IMR-90 (cell line): ENCODE results near the gene SERPINE2. TPM values are rescaled to one million over a fixed set of nuclear protein-coding genes. Genes with fewer than 3 reads are reported as not detected.

Experiments used
- ATAC-seq: fragments of 200-7000 bp; cut with Tn5 transposase; 2 replicates; pipeline ENCODE4 v1.9.1; 2020; ENCODE audit warnings: low read depth, mild to moderate bottlenecking, moderate library complexity
- BruUV-seq: library from RNA; stranded (reverse); fragments of 400-500 nt; replicated peaks from 2 replicates; lab custom pipeline; 2021; lab: Mats Ljungman, UMichigan
- CTCF ChIA-PET: fragments of 300-600 bp; formaldehyde crosslinking; extraction: SDS; loops from one replicate; lab custom pipeline; 2021; ENCODE audit warnings: antibody characterized with exemption; lab: Yijun Ruan, JAX
- POLR2A ChIA-PET: fragments of 300-600 bp; sonication (Branson Sonifier 250); formaldehyde crosslinking; loops from one replicate; lab custom pipeline; 2022; ENCODE audit warnings: antibody characterized with exemption; ENCODE audit not compliant: unreplicated experiment; lab: Charles Lee
- DNase-seq: peaks from one replicate; pipeline ENCODE4 v3.0.0; 2013
- H2AFZ ChIP-seq: replicated peaks from 2 replicates; pipeline ENCODE3; 2013; ENCODE audit warnings: low read length, mild to moderate bottlenecking; ENCODE audit not compliant: poor library complexity
- H2AK5ac ChIP-seq: 2 replicates; pipeline ENCODE4 v1.6.1; 2013; ENCODE audit warnings: low read depth, low read length, inconsistent platforms
- H2AK9ac ChIP-seq: replicated peaks from 2 replicates; pipeline ENCODE3; 2013; ENCODE audit warnings: mild to moderate bottlenecking, low read depth, low read length, moderate library complexity; ENCODE audit not compliant: poor library complexity
- H2BK120ac ChIP-seq: 2 replicates; pipeline ENCODE4 v1.6.1; 2013; ENCODE audit warnings: low read depth, low read length, inconsistent platforms
- H2BK15ac ChIP-seq: 3 replicates; pipeline ENCODE4 v1.6.1; 2013; ENCODE audit warnings: low read depth, low read length, inconsistent platforms
- H2BK20ac ChIP-seq: 2 replicates; pipeline ENCODE4 v1.6.1; 2013; ENCODE audit warnings: low read depth, mild to moderate bottlenecking, inconsistent platforms, low read length, moderate library complexity
- H2BK5ac ChIP-seq: 2 replicates; pipeline ENCODE4 v1.6.1; 2013; ENCODE audit warnings: mild to moderate bottlenecking, low read depth, low read length, inconsistent platforms; ENCODE audit not compliant: poor library complexity, severe bottlenecking
- H3K14ac ChIP-seq: replicated peaks from 2 replicates; pipeline ENCODE4 v1.6.1; 2013; ENCODE audit warnings: low read depth, low read length, inconsistent platforms
- H3K18ac ChIP-seq: 2 replicates; pipeline ENCODE4 v1.6.1; 2013; ENCODE audit warnings: low read depth, low read length, control low read depth
- H3K23ac ChIP-seq: 2 replicates; pipeline ENCODE4 v1.6.1; 2013; ENCODE audit warnings: low read depth, low read length, inconsistent platforms
- H3K27ac ChIP-seq: 2 replicates; pipeline ENCODE4 v1.5.1; 2013; ENCODE audit warnings: mild to moderate bottlenecking, control low read depth, low read length; ENCODE audit not compliant: insufficient read depth
- H3K27me3 ChIP-seq: 2 replicates; pipeline ENCODE4 v1.6.1; 2013; ENCODE audit warnings: low read length; ENCODE audit not compliant: control insufficient read depth, insufficient read depth
- H3K36me3 ChIP-seq: 2 replicates; pipeline ENCODE4 v1.6.1; 2013; ENCODE audit warnings: low read length, mixed read lengths; ENCODE audit not compliant: control insufficient read depth, insufficient read depth
- H3K4ac ChIP-seq: 2 replicates; pipeline ENCODE4 v1.6.1; 2013; ENCODE audit warnings: low read depth, low read length, inconsistent platforms
- H3K4me1 ChIP-seq: 2 replicates; pipeline ENCODE4 v1.6.1; 2013; ENCODE audit warnings: low read length, mixed read lengths; ENCODE audit not compliant: control insufficient read depth, insufficient read depth
- H3K4me2 ChIP-seq: 2 replicates; pipeline ENCODE4 v1.6.1; 2013; ENCODE audit warnings: low read depth, mild to moderate bottlenecking, control low read depth, low read length, moderate library complexity
- H3K4me3 ChIP-seq: 2 replicates; pipeline ENCODE4 v1.5.1; 2013; ENCODE audit warnings: low read depth, mild to moderate bottlenecking, control low read depth, low read length, moderate library complexity; ENCODE audit not compliant: insufficient read depth
- H3K56ac ChIP-seq: 2 replicates; pipeline ENCODE4 v1.6.1; 2013; ENCODE audit warnings: low read length, inconsistent platforms; ENCODE audit not compliant: insufficient read depth; ENCODE audit errors: extremely low read depth
- H3K79me1 ChIP-seq, 2 experiments: 2 replicates each; pipeline ENCODE4 v1.6.1; 2013; ENCODE audit warnings: low read length in 2 of 2, inconsistent platforms in 1 of 2, low read depth in 1 of 2
- H3K9ac ChIP-seq: 2 replicates; pipeline ENCODE4 v1.6.1; 2013; ENCODE audit warnings: low read depth, low read length, control low read depth
- H3K9me1 ChIP-seq: 2 replicates; pipeline ENCODE4 v1.6.1; 2013; ENCODE audit warnings: low read length, inconsistent platforms; ENCODE audit not compliant: insufficient read depth
- H3K9me3 ChIP-seq: 2 replicates; pipeline ENCODE4 v1.6.1; 2013; ENCODE audit warnings: low read length; ENCODE audit not compliant: control insufficient read depth, insufficient read depth
- H4K20me1 ChIP-seq: 2 replicates; pipeline ENCODE4 v1.6.1; 2013; ENCODE audit warnings: low read length, inconsistent platforms; ENCODE audit not compliant: insufficient read depth
- H4K5ac ChIP-seq: 2 replicates; pipeline ENCODE4 v1.6.1; 2013; ENCODE audit warnings: mild to moderate bottlenecking, low read depth, low read length, control low read depth
- H4K8ac ChIP-seq, 2 experiments: 2 replicates each; pipeline ENCODE4 v1.6.1; 2013; ENCODE audit warnings: low read depth in 2 of 2, low read length in 2 of 2, control low read depth in 1 of 2, inconsistent platforms in 1 of 2
- H4K91ac ChIP-seq: 2 replicates; pipeline ENCODE4 v1.6.1; 2013; ENCODE audit warnings: low read depth, low read length, inconsistent platforms; ENCODE audit not compliant: insufficient read depth
- BHLHE40 ChIP-seq: fragments of 150-350 bp; IDR thresholded peaks from 2 replicates; pipeline ENCODE4 v1.6.1; 2016; ENCODE audit warnings: mild to moderate bottlenecking, low read depth, low read length
- CEBPB ChIP-seq: IDR thresholded peaks from 2 replicates; pipeline ENCODE4 v1.6.1; 2012; ENCODE audit warnings: low read depth, low read length, improper control_type of control experiment
- MAFK ChIP-seq: IDR thresholded peaks from 2 replicates; pipeline ENCODE4 v1.6.1; 2012; ENCODE audit warnings: low read depth, low read length, improper control_type of control experiment
- MAZ ChIP-seq: IDR thresholded peaks from 2 replicates; pipeline ENCODE4 v1.6.1; 2012; ENCODE audit warnings: low read depth, mild to moderate bottlenecking, low read length, improper control_type of control experiment, moderate library complexity, borderline replicate concordance
- MXI1 ChIP-seq: IDR thresholded peaks from 2 replicates; pipeline ENCODE4 v1.6.1; 2012; ENCODE audit warnings: low read depth, mild to moderate bottlenecking, low read length, moderate library complexity, borderline replicate concordance
- NFE2L2 ChIP-seq: fragments of 150-350 bp; IDR thresholded peaks from 2 replicates; pipeline ENCODE4 v1.6.1; 2016; ENCODE audit warnings: low read depth, mild to moderate bottlenecking, low read length
- POLR2A ChIP-seq: IDR thresholded peaks from 2 replicates; pipeline ENCODE4 v1.6.1; 2012; ENCODE audit warnings: mild to moderate bottlenecking, low read depth, low read length
- RCOR1 ChIP-seq: IDR thresholded peaks from 2 replicates; pipeline ENCODE4 v1.6.1; 2012; ENCODE audit warnings: mild to moderate bottlenecking, low read length, improper control_type of control experiment; ENCODE audit not compliant: insufficient replicate concordance
- RFX5 ChIP-seq: IDR thresholded peaks from 2 replicates; pipeline ENCODE4 v1.8.0; 2012; ENCODE audit warnings: low read depth, mild to moderate bottlenecking, low read length, moderate library complexity
- SMC3 ChIP-seq: fragments of 150-350 bp; IDR thresholded peaks from 2 replicates; pipeline ENCODE4 v1.6.1; 2016; ENCODE audit warnings: low read depth, mild to moderate bottlenecking, antibody characterized with exemption, low read length, moderate library complexity
- WGBS, 2 experiments: methylation state at CpG; one replicate each; pipeline versions ENCODE4 v1.1.5 to v1.1.7; 2013; ENCODE audit warnings: missing lambda C conversion rate in 2 of 2; ENCODE audit not compliant: insufficient read length in 1 of 2; ENCODE audit errors: extremely low coverage in 2 of 2; 5-methylcytosine and 5-hydroxymethylcytosine counted together
- dilution Hi-C: fragments of 300-500 bp; cut with HindIII; formaldehyde crosslinking; loops from one replicate; pipeline ENCODE4 v1.14.3; 2018; ENCODE audit warnings: low sequenced_read_pairs; ENCODE audit not compliant: unreplicated experiment
- in situ Hi-C: fragments of 300-500 bp; cut with MboI; formaldehyde crosslinking; loops from 3 replicates; pipeline ENCODE4 v1.14.3; 2019; ENCODE audit warnings: low sequenced_read_pairs, inconsistent platforms, mixed read lengths
- intact Hi-C: fragments of 100-400 bp; cut with micrococcal nuclease; formaldehyde crosslinking; loops from 2 replicates; pipeline ENCODE4 v1.10.0; 2022
- polyA plus RNA-seq, 3 experiments: library from polyadenylated mRNA; depleted of rRNA; stranded (reverse); fragments of >200 nt; gene quantifications; 2 replicates each; pipeline ENCODE4 v1.2.3, GENCODE V29; 2012; ENCODE audit warnings: low replicate concordance in 1 of 3
- total RNA-seq: library from RNA; depleted of rRNA; stranded (reverse); fragments of >200 nt; gene quantifications from 2 replicates; pipeline ENCODE4 v1.2.3, GENCODE V29; 2012
- TF ChIP-seq, protein P1 (sequence below): fragments of 150-350 bp; IDR thresholded peaks from 2 replicates; pipeline ENCODE4 v1.6.1; 2017; ENCODE audit warnings: mild to moderate bottlenecking, antibody characterized with exemption, low read length, low read depth
- TF ChIP-seq, protein P2 (sequence below): conservative IDR thresholded peaks from 2 replicates; pipeline ENCODE4 v1.5.1; 2012; ENCODE audit warnings: mild to moderate bottlenecking, low read depth, low read length, improper control_type of control experiment
- TF ChIP-seq, protein P3 (sequence below): fragments of 150-350 bp; IDR thresholded peaks from 2 replicates; pipeline ENCODE4 v1.6.1; 2016; ENCODE audit warnings: low read depth, mild to moderate bottlenecking, low read length, moderate library complexity, borderline replicate concordance

The SERPINE2 gene
- total and polyA plus RNA-seq, 2 of the 4 experiments (the other 2 are of a cell fraction) = 24.0 to 62.7 TPM

DNA sequence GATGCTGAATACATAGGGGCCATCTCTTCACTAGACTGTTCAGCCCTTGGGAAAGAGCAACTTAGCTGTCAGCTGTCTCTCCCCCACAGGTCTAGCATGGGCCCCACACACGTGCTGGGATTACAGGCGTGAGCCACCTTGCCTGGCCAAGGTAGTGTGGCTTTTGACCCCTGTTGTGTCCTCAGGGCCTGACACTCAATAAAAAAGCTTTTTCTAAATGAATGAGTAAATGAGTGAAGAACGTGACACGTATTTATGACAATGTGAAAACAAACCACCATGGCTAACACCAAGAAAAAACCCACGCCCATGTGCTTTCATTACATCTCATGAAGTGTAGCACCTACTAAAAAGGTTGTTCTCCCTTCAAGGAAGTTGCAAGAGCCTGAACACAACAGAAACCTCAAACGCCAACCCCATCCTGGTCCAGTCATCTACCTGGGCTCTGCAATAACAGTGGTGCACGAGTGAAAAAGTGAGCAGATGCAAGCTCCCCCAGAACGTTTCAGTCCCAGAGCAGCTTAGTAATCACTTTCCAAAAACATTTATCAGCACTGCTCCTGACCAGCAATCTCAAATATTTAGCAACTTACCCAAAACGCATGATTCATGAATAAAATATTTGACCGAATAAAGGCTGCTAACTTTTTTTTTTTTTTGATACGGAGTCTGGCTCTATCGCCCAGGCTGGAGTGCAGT is 97.4 kb downstream of the SERPINE2 start:
- H2BK120ac ChIP-seq = peak overlapping the region; percentile 87
- peak overlapping the region; percentile 92 for H2AK5ac ChIP-seq
- H3K9ac ChIP-seq = peak overlapping the region; percentile 42; the same call in 1 of the 2 replicates
- peak overlapping the region; percentile 79 for H4K91ac ChIP-seq
- H3K4me2 ChIP-seq = peak overlapping the region; percentile 72
- H4K20me1 ChIP-seq = peaks cover 26% of the 10 kb centered on the region
- peak overlapping the region; percentile 76 for H2BK5ac ChIP-seq
- H3K4me3 ChIP-seq = no peak overlapping the region; the same call in 1 of the 2 replicates
- peak overlapping the region; percentile 89 for H3K4ac ChIP-seq
- no peaks in the 10 kb centered on the region for H3K36me3 ChIP-seq
- H3K27ac ChIP-seq = peak overlapping the region; percentile 93
- H2BK15ac ChIP-seq = peak overlapping the region; percentile 84; the same call in 2 of the 3 replicates
- peaks cover 17% of the 10 kb centered on the region for H3K9me1 ChIP-seq
- H2AFZ ChIP-seq = no peak overlapping the region
- in situ Hi-C loops = no loop called here
- dilution Hi-C loops = no loop called here
- peak overlapping the region; percentile 39 to 64; a peak in 3 of 4 replicates for H4K8ac ChIP-seq
- H4K5ac ChIP-seq = peak overlapping the region; percentile 91
- intact Hi-C loops = loop anchor here (10.0 kb wide), 1 partner anchor 247 kb away; no protein-coding TSS in a partner anchor
- peaks cover 14% of the 10 kb centered on the region for H3K4me1 ChIP-seq
- no peaks in the 10 kb centered on the region for H3K9me3 ChIP-seq
- H2AK9ac ChIP-seq = peak overlapping the region; percentile 78
- WGBS, 2 experiments = 80% methylated on average over 1 of the region's 12 CpGs; no CpG with 5 or more reads in 1 of the 2 experiments
- H3K79me1 ChIP-seq = peaks cover 25 to 57% of the 10 kb centered on the region in 2 experiments
- CTCF ChIA-PET = interaction anchor here (0.6 to 1.1 kb wide), 4 partner anchors 13 to 377 kb away, joined by 3 to 5 read pairs (median 4); no protein-coding TSS in a partner anchor
- peak overlapping the region; percentile 80 for H3K18ac ChIP-seq
- H3K56ac ChIP-seq = peak overlapping the region; percentile 63; the same call in 1 of the 2 replicates
- peak overlapping the region; percentile 86 for H3K23ac ChIP-seq
- H3K14ac ChIP-seq = peak overlapping the region; percentile 85
- peak overlapping the region; percentile 85 for H2BK20ac ChIP-seq
- no peaks in the 10 kb centered on the region for H3K27me3 ChIP-seq
- peak; percentile 83 for DNase-seq
- POLR2A ChIA-PET = interaction anchor here (0.7 kb wide), 2 partner anchors 19 to 989 kb away, joined by 3 read pairs; no protein-coding TSS in a partner anchor
- ATAC-seq = peak; percentile 25
- no TSS peak for BruUV-seq
- TF ChIP-seq MAFK = peak; percentile 54
- TF ChIP-seq POLR2A = no peak
- TF ChIP-seq, protein P1, sequence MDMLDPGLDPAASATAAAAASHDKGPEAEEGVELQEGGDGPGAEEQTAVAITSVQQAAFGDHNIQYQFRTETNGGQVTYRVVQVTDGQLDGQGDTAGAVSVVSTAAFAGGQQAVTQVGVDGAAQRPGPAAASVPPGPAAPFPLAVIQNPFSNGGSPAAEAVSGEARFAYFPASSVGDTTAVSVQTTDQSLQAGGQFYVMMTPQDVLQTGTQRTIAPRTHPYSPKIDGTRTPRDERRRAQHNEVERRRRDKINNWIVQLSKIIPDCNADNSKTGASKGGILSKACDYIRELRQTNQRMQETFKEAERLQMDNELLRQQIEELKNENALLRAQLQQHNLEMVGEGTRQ = no peak
- TF ChIP-seq CEBPB = peak; percentile 73
- TF ChIP-seq MXI1 = 0 out of 2 replicates have a peak, but pooled peaks have one; percentile 13
- no peak for TF ChIP-seq SMC3
- TF ChIP-seq RFX5 = no peak
- TF ChIP-seq, protein P2, sequence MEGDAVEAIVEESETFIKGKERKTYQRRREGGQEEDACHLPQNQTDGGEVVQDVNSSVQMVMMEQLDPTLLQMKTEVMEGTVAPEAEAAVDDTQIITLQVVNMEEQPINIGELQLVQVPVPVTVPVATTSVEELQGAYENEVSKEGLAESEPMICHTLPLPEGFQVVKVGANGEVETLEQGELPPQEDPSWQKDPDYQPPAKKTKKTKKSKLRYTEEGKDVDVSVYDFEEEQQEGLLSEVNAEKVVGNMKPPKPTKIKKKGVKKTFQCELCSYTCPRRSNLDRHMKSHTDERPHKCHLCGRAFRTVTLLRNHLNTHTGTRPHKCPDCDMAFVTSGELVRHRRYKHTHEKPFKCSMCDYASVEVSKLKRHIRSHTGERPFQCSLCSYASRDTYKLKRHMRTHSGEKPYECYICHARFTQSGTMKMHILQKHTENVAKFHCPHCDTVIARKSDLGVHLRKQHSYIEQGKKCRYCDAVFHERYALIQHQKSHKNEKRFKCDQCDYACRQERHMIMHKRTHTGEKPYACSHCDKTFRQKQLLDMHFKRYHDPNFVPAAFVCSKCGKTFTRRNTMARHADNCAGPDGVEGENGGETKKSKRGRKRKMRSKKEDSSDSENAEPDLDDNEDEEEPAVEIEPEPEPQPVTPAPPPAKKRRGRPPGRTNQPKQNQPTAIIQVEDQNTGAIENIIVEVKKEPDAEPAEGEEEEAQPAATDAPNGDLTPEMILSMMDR = no peak
- no peak for TF ChIP-seq NFE2L2
- no peak for TF ChIP-seq MAZ
- no peak for TF ChIP-seq BHLHE40
- TF ChIP-seq, protein P3, sequence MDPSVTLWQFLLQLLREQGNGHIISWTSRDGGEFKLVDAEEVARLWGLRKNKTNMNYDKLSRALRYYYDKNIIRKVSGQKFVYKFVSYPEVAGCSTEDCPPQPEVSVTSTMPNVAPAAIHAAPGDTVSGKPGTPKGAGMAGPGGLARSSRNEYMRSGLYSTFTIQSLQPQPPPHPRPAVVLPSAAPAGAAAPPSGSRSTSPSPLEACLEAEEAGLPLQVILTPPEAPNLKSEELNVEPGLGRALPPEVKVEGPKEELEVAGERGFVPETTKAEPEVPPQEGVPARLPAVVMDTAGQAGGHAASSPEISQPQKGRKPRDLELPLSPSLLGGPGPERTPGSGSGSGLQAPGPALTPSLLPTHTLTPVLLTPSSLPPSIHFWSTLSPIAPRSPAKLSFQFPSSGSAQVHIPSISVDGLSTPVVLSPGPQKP = no peak
- TF ChIP-seq RCOR1 = no peak
